ENCODE results near the gene C1orf167. TPM values are rescaled to one million over a fixed set of nuclear protein-coding genes. Genes with fewer than 3 reads are reported as not detected.
A peak's percentile ranks its signal among the peaks of the same experiment; 100 is the strongest.

Gene C1orf167
- total and polyA plus RNA-seq, 2 of the 13 experiments (the other 11 are each of a cell fraction or from before 2014, with no cell fraction given): not detected

DNA sequence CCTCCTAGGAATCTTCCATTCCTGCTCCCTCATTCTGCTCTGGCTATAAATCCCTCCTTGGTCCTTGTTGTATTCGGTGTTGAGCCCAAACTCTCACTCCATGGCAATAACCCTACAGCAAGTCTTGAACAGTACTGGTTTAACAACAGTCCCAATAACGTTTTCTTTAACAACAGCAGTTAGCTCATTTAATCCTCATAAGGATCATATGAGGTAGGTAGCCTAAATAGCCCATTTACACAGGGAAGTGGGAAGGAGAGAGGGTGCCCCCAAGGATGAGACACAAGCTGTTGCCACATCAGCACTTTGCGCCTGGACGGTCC, 26.5 kb upstream of the C1orf167 start (continued):
- TF ChIP-seq ZNF260 (CRISPR knock-in tag; IDR thresholded peaks at IDR 0.05; ENCODE audit: borderline replicate concordance, low read depth) (no peak), MZF1 (CRISPR knock-in tag; IDR thresholded peaks at IDR 0.05; ENCODE audit: borderline replicate concordance) (no peak), ZNF772 (CRISPR knock-in tag; IDR thresholded peaks at IDR 0.05) (no peak), PAWR (CRISPR knock-in tag; IDR thresholded peaks at IDR 0.05; ENCODE audit: borderline replicate concordance) (no peak), MAFF (IDR thresholded peaks at IDR 0.05; ENCODE audit: low read depth, low read length) (peak; percentile 40; the same call in 1 of the 2 replicates), ATF7 (IDR thresholded peaks at IDR 0.05) (no peak), ATF7 (CRISPR knock-in tag; IDR thresholded peaks at IDR 0.05) (no peak), ZNF570 (CRISPR knock-in tag; IDR thresholded peaks at IDR 0.05; ENCODE audit: borderline replicate concordance) (no peak), ATF7-NPFF (CRISPR knock-in tag; IDR thresholded peaks at IDR 0.05; ENCODE audit: low read depth) (no peak), ZNF138 (CRISPR knock-in tag; IDR thresholded peaks at IDR 0.05; ENCODE audit: low read depth) (no peak), ZMYM3 (CRISPR knock-in tag; IDR thresholded peaks at IDR 0.05) (no peak), NRL (CRISPR knock-in tag; IDR thresholded peaks at IDR 0.05; ENCODE audit: borderline replicate concordance) (no peak), GATAD1 (CRISPR knock-in tag; IDR thresholded peaks at IDR 0.05) (no peak), ZNF562 (CRISPR knock-in tag; IDR thresholded peaks at IDR 0.05; ENCODE audit: borderline replicate concordance) (no peak), MAFK (conservative IDR thresholded peaks at IDR 0.05 in 1 of 2, IDR thresholded peaks at IDR 0.05 in 1 of 2; ENCODE audit: low read length in 2 of 2) (peak; percentile 47 to 73), CBX5 (CRISPR knock-in tag; IDR thresholded peaks at IDR 0.05; ENCODE audit: borderline replicate concordance) (no peak), ARNT2 (CRISPR knock-in tag; IDR thresholded peaks at IDR 0.05; ENCODE audit: low read depth) (peak; percentile 3; the same call in 1 of the 2 replicates), NFYC (CRISPR knock-in tag; IDR thresholded peaks at IDR 0.05) (no peak)
- TF ChIP-seq, protein P1, sequence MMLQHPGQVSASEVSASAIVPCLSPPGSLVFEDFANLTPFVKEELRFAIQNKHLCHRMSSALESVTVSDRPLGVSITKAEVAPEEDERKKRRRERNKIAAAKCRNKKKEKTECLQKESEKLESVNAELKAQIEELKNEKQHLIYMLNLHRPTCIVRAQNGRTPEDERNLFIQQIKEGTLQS (CRISPR knock-in tag; IDR thresholded peaks at IDR 0.05): no peak
- TF ChIP-seq, protein P2, sequence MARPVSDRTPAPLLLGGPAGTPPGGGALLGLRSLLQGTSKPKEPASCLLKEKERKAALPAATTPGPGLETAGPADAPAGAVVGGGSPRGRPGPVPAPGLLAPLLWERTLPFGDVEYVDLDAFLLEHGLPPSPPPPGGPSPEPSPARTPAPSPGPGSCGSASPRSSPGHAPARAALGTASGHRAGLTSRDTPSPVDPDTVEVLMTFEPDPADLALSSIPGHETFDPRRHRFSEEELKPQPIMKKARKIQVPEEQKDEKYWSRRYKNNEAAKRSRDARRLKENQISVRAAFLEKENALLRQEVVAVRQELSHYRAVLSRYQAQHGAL (CRISPR knock-in tag; IDR thresholded peaks at IDR 0.05; ENCODE audit: not compliant biosample characterization): no peak
- TF ChIP-seq, protein P3, sequence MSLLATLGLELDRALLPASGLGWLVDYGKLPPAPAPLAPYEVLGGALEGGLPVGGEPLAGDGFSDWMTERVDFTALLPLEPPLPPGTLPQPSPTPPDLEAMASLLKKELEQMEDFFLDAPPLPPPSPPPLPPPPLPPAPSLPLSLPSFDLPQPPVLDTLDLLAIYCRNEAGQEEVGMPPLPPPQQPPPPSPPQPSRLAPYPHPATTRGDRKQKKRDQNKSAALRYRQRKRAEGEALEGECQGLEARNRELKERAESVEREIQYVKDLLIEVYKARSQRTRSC (CRISPR knock-in tag; IDR thresholded peaks at IDR 0.05; ENCODE audit: low read depth): no peak
- TF ChIP-seq, protein P4, sequence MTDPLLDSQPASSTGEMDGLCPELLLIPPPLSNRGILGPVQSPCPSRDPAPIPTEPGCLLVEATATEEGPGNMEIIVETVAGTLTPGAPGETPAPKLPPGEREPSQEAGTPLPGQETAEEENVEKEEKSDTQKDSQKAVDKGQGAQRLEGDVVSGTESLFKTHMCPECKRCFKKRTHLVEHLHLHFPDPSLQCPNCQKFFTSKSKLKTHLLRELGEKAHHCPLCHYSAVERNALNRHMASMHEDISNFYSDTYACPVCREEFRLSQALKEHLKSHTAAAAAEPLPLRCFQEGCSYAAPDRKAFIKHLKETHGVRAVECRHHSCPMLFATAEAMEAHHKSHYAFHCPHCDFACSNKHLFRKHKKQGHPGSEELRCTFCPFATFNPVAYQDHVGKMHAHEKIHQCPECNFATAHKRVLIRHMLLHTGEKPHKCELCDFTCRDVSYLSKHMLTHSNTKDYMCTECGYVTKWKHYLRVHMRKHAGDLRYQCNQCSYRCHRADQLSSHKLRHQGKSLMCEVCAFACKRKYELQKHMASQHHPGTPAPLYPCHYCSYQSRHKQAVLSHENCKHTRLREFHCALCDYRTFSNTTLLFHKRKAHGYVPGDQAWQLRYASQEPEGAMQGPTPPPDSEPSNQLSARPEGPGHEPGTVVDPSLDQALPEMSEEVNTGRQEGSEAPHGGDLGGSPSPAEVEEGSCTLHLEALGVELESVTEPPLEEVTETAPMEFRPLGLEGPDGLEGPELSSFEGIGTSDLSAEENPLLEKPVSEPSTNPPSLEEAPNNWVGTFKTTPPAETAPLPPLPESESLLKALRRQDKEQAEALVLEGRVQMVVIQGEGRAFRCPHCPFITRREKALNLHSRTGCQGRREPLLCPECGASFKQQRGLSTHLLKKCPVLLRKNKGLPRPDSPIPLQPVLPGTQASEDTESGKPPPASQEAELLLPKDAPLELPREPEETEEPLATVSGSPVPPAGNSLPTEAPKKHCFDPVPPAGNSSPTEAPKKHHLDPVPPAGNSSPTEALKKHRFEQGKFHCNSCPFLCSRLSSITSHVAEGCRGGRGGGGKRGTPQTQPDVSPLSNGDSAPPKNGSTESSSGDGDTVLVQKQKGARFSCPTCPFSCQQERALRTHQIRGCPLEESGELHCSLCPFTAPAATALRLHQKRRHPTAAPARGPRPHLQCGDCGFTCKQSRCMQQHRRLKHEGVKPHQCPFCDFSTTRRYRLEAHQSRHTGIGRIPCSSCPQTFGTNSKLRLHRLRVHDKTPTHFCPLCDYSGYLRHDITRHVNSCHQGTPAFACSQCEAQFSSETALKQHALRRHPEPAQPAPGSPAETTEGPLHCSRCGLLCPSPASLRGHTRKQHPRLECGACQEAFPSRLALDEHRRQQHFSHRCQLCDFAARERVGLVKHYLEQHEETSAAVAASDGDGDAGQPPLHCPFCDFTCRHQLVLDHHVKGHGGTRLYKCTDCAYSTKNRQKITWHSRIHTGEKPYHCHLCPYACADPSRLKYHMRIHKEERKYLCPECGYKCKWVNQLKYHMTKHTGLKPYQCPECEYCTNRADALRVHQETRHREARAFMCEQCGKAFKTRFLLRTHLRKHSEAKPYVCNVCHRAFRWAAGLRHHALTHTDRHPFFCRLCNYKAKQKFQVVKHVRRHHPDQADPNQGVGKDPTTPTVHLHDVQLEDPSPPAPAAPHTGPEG (CRISPR knock-in tag; IDR thresholded peaks at IDR 0.05): no peak
- TF ChIP-seq, protein P5, sequence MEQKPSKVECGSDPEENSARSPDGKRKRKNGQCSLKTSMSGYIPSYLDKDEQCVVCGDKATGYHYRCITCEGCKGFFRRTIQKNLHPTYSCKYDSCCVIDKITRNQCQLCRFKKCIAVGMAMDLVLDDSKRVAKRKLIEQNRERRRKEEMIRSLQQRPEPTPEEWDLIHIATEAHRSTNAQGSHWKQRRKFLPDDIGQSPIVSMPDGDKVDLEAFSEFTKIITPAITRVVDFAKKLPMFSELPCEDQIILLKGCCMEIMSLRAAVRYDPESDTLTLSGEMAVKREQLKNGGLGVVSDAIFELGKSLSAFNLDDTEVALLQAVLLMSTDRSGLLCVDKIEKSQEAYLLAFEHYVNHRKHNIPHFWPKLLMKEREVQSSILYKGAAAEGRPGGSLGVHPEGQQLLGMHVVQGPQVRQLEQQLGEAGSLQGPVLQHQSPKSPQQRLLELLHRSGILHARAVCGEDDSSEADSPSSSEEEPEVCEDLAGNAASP (CRISPR knock-in tag; IDR thresholded peaks at IDR 0.05; ENCODE audit: borderline replicate concordance): no peak

Measured in HepG2 (cell line).